Cardiac fibroblast (primary cell): ENCODE data around the gene LY6G6C.
A peak's percentile ranks its signal among the peaks of the same experiment; 100 is the strongest.

Source experiments
- DNase-seq, 2 donors: peaks; one replicate each; pipeline versions ENCODE4 v3.0.0 to v3.0.0-alpha.2; 2010; ENCODE audit warnings: low read depth in 2 of 2
- H3K4me3 ChIP-seq, 2 donors: replicated peaks in 1 of 2; 1 replicate in 1 of 2; 2 replicates in 1 of 2; pipeline ENCODE4 v1.5.1; 2011; ENCODE audit warnings: low read depth in 2 of 2, low read length in 2 of 2, mild to moderate bottlenecking in 2 of 2, moderate library complexity in 1 of 2
- CTCF ChIP-seq: IDR thresholded peaks from one replicate; pipeline ENCODE4 v1.5.1; 2011; ENCODE audit warnings: low read depth, mild to moderate bottlenecking, low read length, inconsistent platforms

Gene LY6G6C

DNA sequence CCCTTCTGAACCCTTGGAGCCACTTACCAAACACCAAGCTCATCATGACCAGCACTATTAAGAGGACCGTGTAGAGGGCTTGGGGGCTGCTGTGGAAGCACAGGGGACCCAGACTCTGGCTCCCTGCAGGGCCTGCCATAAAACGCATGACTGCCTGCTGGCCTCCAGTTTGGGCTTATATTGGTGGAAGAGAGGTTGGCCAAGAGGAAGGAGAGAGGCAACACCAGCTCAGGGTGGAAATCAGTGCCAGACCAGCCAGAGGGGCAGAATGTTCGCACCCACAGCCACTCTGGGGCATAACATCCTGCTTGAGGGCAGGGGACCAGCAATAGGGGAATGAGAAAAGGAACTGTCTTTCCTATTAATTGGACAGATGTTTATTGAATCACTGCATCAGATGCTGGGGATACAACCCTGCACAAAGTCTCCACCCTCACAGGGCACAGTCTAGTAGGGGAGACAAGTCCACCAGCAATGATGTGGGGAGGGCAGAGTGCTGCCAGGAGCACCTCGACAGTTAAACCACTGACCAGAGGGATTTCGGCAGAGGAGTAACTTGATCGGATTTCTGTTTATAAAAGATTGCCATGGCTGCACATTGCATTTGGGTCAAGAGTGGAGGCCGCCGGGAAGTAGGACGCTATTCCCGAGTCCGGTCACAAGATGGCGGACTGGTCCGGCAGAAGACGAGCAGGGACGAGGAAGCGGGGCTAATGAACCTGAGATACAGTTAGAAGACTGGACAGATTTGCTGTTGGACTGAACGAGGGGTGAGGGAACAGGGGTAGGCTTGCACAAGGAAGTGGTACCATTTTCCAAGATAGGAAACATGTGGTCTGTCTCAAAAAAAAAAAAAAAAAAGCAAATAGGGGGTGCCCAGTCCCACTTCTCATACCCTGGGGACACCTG, 41.1 kb downstream of the LY6G6C start, which contains the start of gene LY6G5C:
Gene LY6G5C, minus strand, starts transcription at position 842 of the 909 bp plus-strand sequence. Its CDS starts 694 bp downstream, at position 148.
- peak; percentile 79 for TF ChIP-seq CTCF
- peak; percentile 92 to 95 for DNase-seq

GRCh38 chr6:31677955-31678354, 43.6 kb downstream of the LY6G6C start:
- TF ChIP-seq CTCF: no peak
- DNase-seq: no peak
- no peak overlapping the region for H3K4me3 ChIP-seq

More for the DNA sequence above, 41.1 kb downstream of the LY6G6C start, which contains the start of gene LY6G5C:
- H3K4me3 ChIP-seq: peak within 1 kb of the TSS; percentile 44 to 54

DNA sequence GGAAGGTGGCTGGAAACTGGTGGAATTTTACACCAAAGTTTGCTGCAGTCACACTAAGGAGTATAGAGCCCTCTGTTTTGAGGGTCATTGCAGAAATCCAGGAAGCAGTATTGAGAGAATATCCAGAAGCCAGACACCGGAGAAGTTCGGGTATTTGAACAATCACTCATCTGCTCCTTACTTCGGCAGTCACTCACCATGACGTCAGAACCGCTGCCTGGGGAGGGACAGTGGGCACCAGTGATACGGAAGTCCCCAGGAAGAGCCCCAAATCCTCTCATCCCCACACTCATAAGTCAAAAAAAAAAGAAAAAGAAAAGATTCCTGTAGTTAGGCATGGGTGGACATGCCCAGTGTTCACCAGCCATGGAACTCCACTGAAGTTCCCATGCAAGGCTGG, 44.6 kb downstream of the LY6G6C start:
- no peak for DNase-seq
- no peak for TF ChIP-seq CTCF
- H3K4me3 ChIP-seq: no peak overlapping the region

- DNase-seq: no peak
- H3K4me3 ChIP-seq: no peak overlapping the region
- no peak for TF ChIP-seq CTCF
Observed at GRCh38 chr6:31676322-31676903, 45.1 kb downstream of the LY6G6C start.

DNA sequence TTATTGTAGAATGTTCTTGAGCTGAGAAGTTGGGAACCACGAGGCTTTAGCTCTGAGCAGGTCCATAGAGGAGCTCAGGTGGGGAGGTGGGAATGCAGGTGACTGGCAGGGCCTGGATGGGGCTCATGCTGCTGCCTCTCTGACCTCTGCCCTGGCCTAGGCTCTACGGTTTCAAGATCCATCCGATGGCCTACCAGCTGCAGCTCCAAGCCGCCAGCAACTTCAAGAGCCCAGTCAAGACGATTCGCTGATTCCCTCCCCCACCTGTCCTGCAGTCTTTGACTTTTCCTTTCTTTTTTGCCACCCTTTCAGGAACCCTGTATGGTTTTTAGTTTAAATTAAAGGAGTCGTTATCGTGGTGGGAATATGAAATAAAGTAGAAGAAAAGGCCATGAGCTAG, 51.9 kb downstream of the LY6G6C start, which contains the start of gene LY6G5B:
Gene LY6G5B, plus strand, starts transcription at position 301 of the 400 bp plus-strand sequence. CDS start 975 bp downstream, outside the sequence.
- no peak for DNase-seq
- no peak within 1 kb of the TSS for H3K4me3 ChIP-seq
- no peak for TF ChIP-seq CTCF
